Inflammatory macrophage treated with lipopolysaccharide for 1 hour (primary cell): ENCODE measurements around the gene C1QA.
A peak's percentile ranks its signal among the peaks of the same experiment; 100 is the strongest.

Source experiments
- DNase-seq, 2 donors: peaks; one replicate each; pipeline ENCODE4 v3.0.0-alpha.2; 2020 to 2022

C1QA gene

DNA sequence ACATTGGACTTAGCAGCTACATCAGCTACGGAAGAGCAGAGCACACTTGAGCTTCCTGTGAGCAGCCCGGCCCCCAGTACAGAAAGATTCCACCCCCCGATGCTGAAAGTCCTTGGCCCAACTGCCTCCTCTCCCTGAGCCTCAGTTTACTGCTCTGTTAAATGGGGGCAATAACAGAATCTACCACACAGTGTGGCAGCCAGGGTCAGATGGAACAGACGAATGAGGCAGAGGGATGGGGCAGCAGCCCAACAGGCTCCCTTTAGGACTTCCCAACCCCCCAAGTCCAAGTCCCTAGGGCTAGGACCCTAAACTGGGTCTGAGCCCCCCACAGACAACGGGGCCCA, 22.9 kb upstream of the C1QA start:
- DNase-seq: no peak

- no peak for DNase-seq
Measured at GRCh38 chr1:22613951-22614350, 22.5 kb upstream of the C1QA start.

GRCh38 chr1:22615886-22616285, 20.5 kb upstream of the C1QA start:
- DNase-seq: peak; percentile 63 to 65

- DNase-seq: no peak
Measured at GRCh38 chr1:22616571-22616970, 19.9 kb upstream of the C1QA start.

GRCh38 chr1:22618056-22618455, 18.4 kb upstream of the C1QA start:
- DNase-seq: no peak

DNA sequence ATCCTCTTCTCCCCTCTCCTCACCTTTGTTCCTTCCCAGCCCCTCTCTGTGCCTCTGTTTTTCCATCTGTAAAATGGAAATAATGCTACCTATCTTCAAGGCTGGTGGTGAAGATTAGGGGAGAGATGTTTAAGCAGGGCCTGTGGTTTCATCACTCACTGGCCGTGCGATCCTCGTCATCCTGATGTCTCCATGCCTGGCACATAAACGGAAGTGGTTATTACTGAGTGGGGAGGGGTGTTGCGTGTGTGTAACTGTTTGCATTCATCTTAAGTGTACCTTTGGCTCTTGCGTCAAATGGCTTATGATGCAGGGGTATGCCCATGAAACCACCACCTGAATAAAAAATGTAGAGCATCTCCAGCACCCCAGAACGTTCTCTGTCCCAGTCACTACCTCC, 17.2 kb upstream of the C1QA start:
- DNase-seq: peak in 1 of 2 donors; percentile 26

DNA sequence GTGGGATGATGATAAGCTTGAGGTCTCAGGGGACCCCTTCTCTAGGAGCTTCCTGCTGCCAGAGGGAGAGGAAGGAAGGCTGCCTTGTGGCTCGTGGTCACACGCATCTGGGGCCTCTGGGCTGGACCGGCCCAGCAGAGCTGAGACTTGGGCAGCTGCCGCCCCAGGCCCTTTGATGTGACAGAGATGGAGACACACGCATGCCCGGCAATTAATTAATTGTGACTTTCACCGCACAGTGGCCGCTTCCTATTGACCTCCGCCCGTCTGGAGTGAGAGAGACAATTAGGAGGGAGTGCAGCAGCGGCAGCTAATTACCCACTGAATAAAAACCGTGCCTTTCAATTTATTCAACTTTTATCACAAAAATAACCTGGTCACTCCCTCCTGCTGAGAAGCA, 16.6 kb upstream of the C1QA start:
- no peak for DNase-seq

DNA sequence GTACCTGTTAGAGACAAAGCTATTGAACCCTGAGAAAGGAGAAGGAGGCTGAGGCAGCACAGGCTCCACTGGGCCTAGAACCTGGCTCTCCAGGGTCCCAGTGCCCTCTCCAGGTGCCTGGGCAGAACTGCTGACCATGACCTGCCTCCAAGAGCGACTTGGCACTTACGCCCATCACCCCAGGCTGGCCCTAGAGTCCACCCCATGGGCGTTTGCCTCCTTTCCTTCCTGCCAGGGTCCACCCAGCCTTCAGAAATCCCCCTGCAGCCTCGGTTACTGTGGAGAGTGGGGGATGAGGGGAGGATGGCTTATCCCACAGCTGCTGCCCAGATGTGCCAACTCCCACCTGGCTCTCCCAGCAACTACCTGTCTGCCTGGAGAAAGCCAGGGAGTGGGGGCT, 14.7 kb upstream of the C1QA start:
- no peak for DNase-seq

DNA sequence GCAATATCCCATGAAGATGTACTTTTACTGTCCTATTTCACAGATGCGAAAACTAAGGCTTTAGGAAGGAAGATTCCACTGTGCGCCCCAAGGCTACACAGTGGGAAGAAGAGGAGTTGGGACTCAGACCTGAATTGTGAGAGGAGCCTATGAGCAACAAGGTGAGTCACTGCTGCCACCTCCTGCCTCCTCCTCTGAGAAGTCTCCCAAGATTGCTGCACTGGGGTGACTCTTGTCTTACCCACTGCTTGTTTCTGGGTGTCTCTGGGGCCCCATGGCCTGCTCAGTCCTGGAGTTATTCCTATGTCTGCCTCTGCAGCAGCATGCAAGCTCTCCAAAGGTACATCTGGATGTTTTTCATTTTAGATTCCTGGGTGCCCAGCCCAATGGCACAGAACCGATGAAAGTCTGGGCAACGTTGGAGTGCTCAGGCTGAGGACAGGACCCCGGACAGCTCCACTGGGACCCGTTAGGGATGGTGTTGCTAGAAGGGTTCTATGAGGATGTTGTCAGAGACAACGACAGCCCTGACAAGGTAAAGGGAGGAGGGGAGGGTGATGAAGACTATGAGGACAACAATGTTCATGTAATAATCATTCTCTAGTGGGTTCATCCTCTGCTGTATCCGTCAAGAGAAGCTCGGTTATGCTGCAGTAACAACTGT, 11.0 kb upstream of the C1QA start:
- no peak for DNase-seq

GRCh38 chr1:22626237-22627157, 9.9 kb upstream of the C1QA start:
- DNase-seq: no peak

DNA sequence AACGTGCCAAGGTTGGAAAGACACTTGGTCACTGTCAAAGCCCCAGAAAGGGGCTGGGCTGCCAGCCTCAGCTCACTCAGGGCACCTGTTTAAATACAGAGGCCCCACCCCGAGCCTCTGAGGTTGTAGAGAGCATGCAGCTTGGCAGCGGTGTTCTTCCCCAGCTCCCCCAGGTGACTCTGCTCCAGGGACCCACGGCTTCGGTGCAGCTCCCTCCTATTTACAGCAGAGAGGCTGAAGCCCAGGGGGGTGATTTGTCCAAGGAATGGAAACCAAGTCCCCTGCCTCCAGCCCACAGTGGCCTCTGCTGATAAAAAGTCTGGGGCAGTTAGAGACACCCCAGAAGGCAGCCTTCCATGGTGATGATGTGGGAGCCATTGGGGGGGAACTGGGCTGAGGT, 9.1 kb upstream of the C1QA start:
- no peak for DNase-seq

DNA sequence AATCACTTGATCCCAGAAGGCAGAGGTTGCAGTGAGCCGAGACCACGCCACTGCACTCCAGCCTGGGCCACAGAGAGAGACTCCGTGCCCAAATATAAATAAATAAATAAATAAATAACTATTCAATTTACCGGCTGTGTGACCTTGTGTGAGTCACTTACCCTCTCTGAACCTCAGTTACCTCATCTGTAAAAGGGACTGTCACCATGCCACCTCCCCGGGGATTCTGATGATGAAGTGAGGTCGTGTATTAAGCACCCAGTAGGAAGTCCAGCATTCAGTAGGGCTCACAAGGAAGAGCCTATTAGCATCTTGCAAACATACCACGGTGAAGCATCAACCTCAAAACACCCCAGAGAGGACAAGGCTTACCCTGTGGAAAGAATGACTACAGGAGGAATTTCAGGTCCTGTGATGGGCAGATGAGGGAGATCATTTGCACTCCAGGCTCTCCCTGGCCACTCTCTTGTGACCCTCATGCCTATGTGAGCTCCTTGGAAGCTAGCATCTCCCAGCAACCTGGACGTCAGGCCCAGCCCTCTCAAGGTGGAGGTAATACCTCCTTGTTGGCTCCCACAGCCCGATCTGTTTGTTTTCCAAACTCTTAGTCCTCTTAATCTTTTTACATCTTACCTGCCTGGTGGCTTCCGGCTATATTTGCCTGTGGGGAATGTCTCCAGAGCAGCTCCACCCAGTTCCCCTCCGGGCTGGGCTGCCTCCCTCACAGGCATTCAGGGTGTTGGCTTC, 7.6 kb upstream of the C1QA start:
- DNase-seq: no peak

DNA sequence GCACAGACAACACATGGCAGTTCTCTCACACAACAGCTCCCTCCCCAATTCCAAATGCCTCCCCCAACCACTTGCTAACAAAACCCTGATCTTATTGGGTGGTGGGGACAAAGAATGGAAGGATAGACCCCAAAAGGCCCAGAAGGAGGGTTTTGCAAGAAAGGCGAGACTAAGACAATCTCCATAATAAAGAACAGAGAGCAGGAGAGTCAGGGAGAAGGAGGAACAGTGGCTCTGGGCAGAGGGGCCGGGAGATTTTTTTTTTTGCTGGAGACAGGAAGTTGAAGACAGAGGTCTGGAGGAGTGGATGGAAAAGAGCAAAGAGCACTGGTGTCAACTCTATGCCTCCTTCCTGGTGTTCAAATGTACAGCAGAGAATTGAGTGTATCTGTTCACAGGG, 6.5 kb upstream of the C1QA start:
- no peak for DNase-seq

GRCh38 chr1:22633697-22634463, 2.5 kb upstream of the C1QA start:
- no peak for DNase-seq

DNA sequence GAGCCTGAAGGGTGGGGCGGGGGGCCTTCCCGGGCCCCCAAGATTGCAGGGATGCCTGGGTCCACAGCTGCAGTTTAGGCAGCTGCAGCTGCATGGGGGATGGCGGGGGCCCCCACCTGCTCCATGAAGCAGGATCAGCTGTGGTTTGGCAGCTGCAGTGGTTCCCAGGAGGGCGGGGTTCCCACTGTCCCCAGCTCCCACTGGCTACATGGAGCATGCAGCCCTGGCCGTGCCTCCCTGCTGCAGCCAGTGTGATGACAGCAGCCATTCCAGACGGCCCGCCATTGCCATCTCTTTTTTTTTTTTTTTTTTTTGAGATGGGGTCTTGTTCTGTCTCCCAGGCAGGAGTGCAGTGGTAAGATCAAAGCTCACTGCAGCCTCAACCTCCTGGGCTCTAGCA, 992 bp upstream of the C1QA start:
- no peak for DNase-seq

DNA sequence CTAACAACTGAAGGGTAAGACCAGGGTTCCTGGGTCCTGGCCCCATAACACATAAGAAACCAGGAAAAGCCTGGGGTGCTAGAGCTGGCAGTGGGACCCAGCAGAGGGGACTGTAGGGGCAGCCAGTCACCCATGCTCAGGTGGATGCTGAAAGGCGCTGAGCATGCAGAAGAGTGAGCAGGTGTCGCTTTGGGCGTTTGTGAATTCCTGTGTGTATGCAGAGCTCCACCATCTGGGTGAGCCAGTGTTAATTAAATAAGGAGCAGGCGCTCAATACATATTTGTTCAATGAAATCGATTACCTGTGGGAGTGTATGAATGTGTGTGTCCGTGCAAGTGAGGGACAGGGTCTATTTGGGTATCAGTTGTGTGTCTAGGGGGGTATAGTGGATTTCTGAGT, 499 bp downstream of the C1QA start:
- DNase-seq: no peak

GRCh38 chr1:22637907-22638445, 1.5 kb downstream of the C1QA start:
- DNase-seq: peak in 1 of 2 donors; percentile 40

DNA sequence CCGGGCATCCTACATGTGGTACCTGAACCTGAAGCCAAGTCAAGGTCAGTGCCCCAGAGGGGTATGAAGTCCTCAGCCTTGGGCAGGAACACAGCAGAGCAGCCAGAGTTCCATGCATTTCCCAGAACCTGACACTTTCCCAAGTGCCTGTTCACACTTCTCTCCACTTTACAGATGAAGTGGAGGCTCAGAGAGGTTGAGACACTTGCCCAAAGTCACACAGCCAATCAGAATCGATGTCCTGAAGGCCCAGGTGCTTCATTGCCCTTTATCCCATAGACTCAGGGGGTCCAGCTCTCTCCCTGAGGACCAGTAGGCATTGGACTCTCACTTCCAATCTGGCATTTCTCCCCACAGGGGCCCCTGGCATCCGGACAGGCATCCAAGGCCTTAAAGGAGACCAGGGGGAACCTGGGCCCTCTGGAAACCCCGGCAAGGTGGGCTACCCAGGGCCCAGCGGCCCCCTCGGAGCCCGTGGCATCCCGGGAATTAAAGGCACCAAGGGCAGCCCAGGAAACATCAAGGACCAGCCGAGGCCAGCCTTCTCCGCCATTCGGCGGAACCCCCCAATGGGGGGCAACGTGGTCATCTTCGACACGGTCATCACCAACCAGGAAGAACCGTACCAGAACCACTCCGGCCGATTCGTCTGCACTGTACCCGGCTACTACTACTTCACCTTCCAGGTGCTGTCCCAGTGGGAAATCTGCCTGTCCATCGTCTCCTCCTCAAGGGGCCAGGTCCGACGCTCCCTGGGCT, 2.2 kb downstream of the C1QA start:
- DNase-seq: no peak

- DNase-seq: no peak
Measured at GRCh38 chr1:22639286-22639685, 2.9 kb downstream of the C1QA start.

DNA sequence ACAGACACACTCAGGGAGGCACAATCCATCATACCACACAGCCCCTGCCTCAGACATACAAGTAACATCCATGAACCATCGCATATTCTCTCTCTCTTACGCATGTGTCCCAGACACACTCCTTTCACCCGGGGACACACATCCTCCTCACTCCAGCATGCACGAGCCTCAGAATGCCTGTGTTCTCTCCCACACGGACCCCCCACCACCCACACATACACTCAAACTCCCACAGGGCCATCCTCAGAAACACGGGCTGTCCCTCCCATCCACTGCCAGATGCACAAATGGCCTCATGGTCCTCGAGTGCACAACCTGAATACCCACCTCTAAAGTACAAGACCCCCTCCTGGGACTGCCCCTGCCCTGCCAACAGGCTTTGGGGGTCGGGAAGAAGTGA, 4.8 kb downstream of the C1QA start:
- no peak for DNase-seq

DNA sequence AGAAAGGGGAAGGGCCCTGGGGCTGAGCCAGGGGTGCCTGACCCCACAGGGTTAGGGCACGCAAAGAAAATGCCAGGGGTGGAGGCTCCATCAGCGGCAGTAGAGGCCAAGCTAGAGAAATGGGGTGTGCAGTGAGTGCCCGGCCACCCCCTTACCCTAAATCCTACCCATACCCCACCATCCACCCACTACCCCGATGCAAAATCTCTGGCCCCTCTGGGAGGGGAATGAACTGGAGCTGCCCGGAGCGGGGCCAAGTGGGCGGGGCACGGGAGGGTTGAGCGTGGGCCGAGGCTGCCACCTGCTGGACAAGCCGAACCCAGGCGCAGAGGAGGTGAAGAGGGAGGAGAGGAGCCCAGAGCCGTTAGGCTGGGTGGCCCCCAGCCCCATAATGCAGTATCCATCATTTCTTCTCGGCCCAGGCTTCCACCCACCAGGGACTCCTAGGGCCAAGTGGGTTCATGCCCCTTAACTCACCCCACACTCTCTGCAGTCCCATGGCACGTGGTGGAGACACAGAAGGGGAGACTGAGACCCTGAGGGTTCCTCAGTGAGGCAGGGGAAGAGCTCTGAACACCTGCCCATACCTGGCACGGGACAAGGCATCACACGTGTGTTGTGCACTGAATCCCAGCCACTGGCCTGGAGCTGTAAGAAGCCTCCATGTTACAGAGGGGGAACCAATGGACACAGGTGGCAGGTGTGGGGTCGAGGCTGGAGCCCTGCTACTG, 5.6 kb downstream of the C1QA start:
- DNase-seq: peak; percentile 49 to 76
